Endodermal cell (in vitro differentiated cells): ENCODE data around the gene COL21A1. TPM values are rescaled to one million over a fixed set of nuclear protein-coding genes. Genes with fewer than 3 reads are reported as not detected.

Experiments
- DNase-seq: peaks from one replicate; pipeline ENCODE4 v3.0.0-alpha.2; 2017
- H3K27ac ChIP-seq: 2 replicates; pipeline ENCODE4 v1.5.1; 2013; ENCODE audit warnings: mild to moderate bottlenecking, low read depth, low read length, moderate library complexity
- H3K27me3 ChIP-seq: 2 replicates; pipeline ENCODE4 v1.6.1; 2013; ENCODE audit warnings: mild to moderate bottlenecking, low read length, moderate library complexity; ENCODE audit not compliant: insufficient read depth, control insufficient read depth, poor library complexity, severe bottlenecking
- H3K36me3 ChIP-seq: 2 replicates; pipeline ENCODE4 v1.7.0; 2013; ENCODE audit warnings: mild to moderate bottlenecking, low read length, moderate library complexity; ENCODE audit not compliant: control insufficient read depth, insufficient read depth
- H3K4me1 ChIP-seq: one replicate; pipeline ENCODE4 v1.7.0; 2013; ENCODE audit warnings: low read length; ENCODE audit not compliant: control insufficient read depth, insufficient read depth
- H3K4me3 ChIP-seq: 2 replicates; pipeline ENCODE4 v1.5.1; 2013; ENCODE audit warnings: mild to moderate bottlenecking, low read length, moderate library complexity
- H3K9ac ChIP-seq: 2 replicates; pipeline ENCODE4 v1.6.1; 2013; ENCODE audit warnings: mild to moderate bottlenecking, low read length, moderate library complexity; ENCODE audit not compliant: poor library complexity, severe bottlenecking; ENCODE audit errors: extremely low read depth
- H3K9me3 ChIP-seq: 2 replicates; pipeline ENCODE4 v1.6.1; 2013; ENCODE audit warnings: mild to moderate bottlenecking, low read length, moderate library complexity; ENCODE audit not compliant: control insufficient read depth
- H3K27ac Mint-ChIP-seq: 2 replicates; pipeline ENCODE4 v1.8.0; 2020; ENCODE audit warnings: mixed read lengths
- H3K27me3 Mint-ChIP-seq: 2 replicates; pipeline ENCODE4 v1.8.0; 2021; ENCODE audit warnings: mild to moderate bottlenecking, mixed read lengths; ENCODE audit not compliant: insufficient read depth
- H3K36me3 Mint-ChIP-seq: 2 replicates; pipeline ENCODE4 v1.8.0; 2020; ENCODE audit warnings: low read depth, mixed read lengths
- H3K4me1 Mint-ChIP-seq: 2 replicates; pipeline ENCODE4 v1.8.0; 2020; ENCODE audit warnings: mixed read lengths
- H3K4me3 Mint-ChIP-seq: 2 replicates; pipeline ENCODE4 v1.8.0; 2020; ENCODE audit warnings: mild to moderate bottlenecking, moderate library complexity, mixed read lengths
- H3K9me3 Mint-ChIP-seq: 2 replicates; pipeline ENCODE4 v1.8.0; 2020; ENCODE audit warnings: mild to moderate bottlenecking, mixed read lengths
- CTCF ChIP-seq: fragments of 200-600 bp; sonication (generic); conservative IDR thresholded peaks from 2 replicates; pipeline ENCODE4 v1.5.0; 2021; ENCODE audit warnings: antibody characterized with exemption, mild to moderate bottlenecking
- WGBS, 2 experiments: methylation state at CpG; one replicate each; pipeline versions ENCODE4 v1.1.5 to v1.1.7; 2013; ENCODE audit warnings: missing lambda C conversion rate in 2 of 2, mixed read lengths in 1 of 2; ENCODE audit not compliant: insufficient coverage in 1 of 2, insufficient read length in 1 of 2; 5-methylcytosine and 5-hydroxymethylcytosine counted together
- total RNA-seq, 2 donors: library from RNA; stranded (reverse); fragmentation: NEBNext Ultra II Directional in 1 of 2; extraction: Animal tissue kit (Norgen Biotek cat#: 25700) in 1 of 2; gene quantifications; 2 replicates in 1 of 2; 3 replicates in 1 of 2; pipeline ENCODE4 v1.2.1, GENCODE V29; 2021

COL21A1 gene
- total RNA-seq, 2 donors from 2014 or later, result 0.71 to 1.9 TPM

- no peak overlapping the region for H3K4me3 ChIP-seq
- H3K27me3 Mint-ChIP-seq, result peaks cover 3% of the 10 kb centered on the region
- H3K9me3 Mint-ChIP-seq, result peaks cover 5% of the 10 kb centered on the region
- no peaks in the 10 kb centered on the region for H3K36me3 Mint-ChIP-seq
- no peak overlapping the region for H3K9ac ChIP-seq
- H3K27ac ChIP-seq, result no peak overlapping the region
- no peak overlapping the region for H3K4me3 Mint-ChIP-seq
- no peaks in the 10 kb centered on the region for H3K4me1 ChIP-seq
- no peak overlapping the region for H3K27ac Mint-ChIP-seq
- H3K9me3 ChIP-seq, result peaks cover 17% of the 10 kb centered on the region
- no peak for DNase-seq
- no peaks in the 10 kb centered on the region for H3K27me3 ChIP-seq
- 94 to 97% methylated on average over 2 to 3 of the region's 3 CpGs for WGBS, 2 experiments
- no peaks in the 10 kb centered on the region for H3K36me3 ChIP-seq
- TF ChIP-seq CTCF, result no peak
- peaks cover 15% of the 10 kb centered on the region for H3K4me1 Mint-ChIP-seq
Measured at GRCh38 chr6:56199956-56200355, 47.4 kb downstream of the COL21A1 start.

- H3K4me1 Mint-ChIP-seq, result no peaks in the 10 kb centered on the region
- Histone ChIP-seq H3K36me3 (no peaks in the 10 kb centered on the region), H3K4me1 (no peaks in the 10 kb centered on the region), H3K9me3 (peaks cover 17% of the 10 kb centered on the region), H3K9ac (no peak overlapping the region), H3K27ac (no peak overlapping the region), H3K4me3 (no peak overlapping the region), H3K27me3 (no peaks in the 10 kb centered on the region)
- no peak for TF ChIP-seq CTCF
- no peak overlapping the region for H3K27ac Mint-ChIP-seq
- H3K9me3 Mint-ChIP-seq, result peaks cover 19% of the 10 kb centered on the region
- H3K36me3 Mint-ChIP-seq, result no peaks in the 10 kb centered on the region
- DNase-seq, result no peak
- H3K4me3 Mint-ChIP-seq, result no peak overlapping the region
- 90 to 94% methylated on average over 2 to 5 of the region's 5 CpGs for WGBS, 2 experiments
- peaks cover 3% of the 10 kb centered on the region for H3K27me3 Mint-ChIP-seq
Measured at GRCh38 chr6:56193846-56194245, 53.5 kb downstream of the COL21A1 start.

GRCh38 chr6:56188429-56188828, 59.0 kb downstream of the COL21A1 start:
- DNase-seq, result peak; percentile 40
- H3K27ac Mint-ChIP-seq, result no peak overlapping the region
- Histone ChIP-seq H3K4me1 (no peaks in the 10 kb centered on the region), H3K9ac (no peak overlapping the region), H3K27ac (no peak overlapping the region), H3K9me3 (no peaks in the 10 kb centered on the region), H3K36me3 (no peaks in the 10 kb centered on the region), H3K27me3 (no peaks in the 10 kb centered on the region), H3K4me3 (no peak overlapping the region)
- H3K4me3 Mint-ChIP-seq, result no peak overlapping the region
- no peak for TF ChIP-seq CTCF
- no peaks in the 10 kb centered on the region for H3K27me3 Mint-ChIP-seq
- H3K9me3 Mint-ChIP-seq, result peaks cover 14% of the 10 kb centered on the region
- no peaks in the 10 kb centered on the region for H3K4me1 Mint-ChIP-seq
- WGBS, 2 experiments, result 93 to 98% methylated on average over 6 to 9 of the region's 9 CpGs
- no peaks in the 10 kb centered on the region for H3K36me3 Mint-ChIP-seq
